Ovary (tissue), 3 donors: ENCODE measurements around the gene SCRN2.

Experiments used
- EP300 ChIP-seq: sonication (generic); formaldehyde crosslinking; IDR thresholded peaks from one replicate; pipeline ENCODE4 v1.6.1; 2017; ENCODE audit warnings: antibody characterized with exemption
- POLR2A ChIP-seq: fragments of 450-650 bp; IDR thresholded peaks from one replicate; pipeline ENCODE4 v1.6.1; 2017; ENCODE audit warnings: antibody characterized with exemption, mild to moderate bottlenecking, moderate library complexity
- TF ChIP-seq, protein P1 (sequence below), 3 donors: fragments of 450-650 bp in 2 of 3; fragments of 200-600 bp in 1 of 3; IDR thresholded peaks; one replicate each; pipeline versions ENCODE4 v1.5.1 to v1.8.0; 2016 to 2022; ENCODE audit warnings: antibody characterized with exemption in 3 of 3, mild to moderate bottlenecking in 1 of 3
- donor health status: DM: no; HTN: no; CAD: no.

- TF ChIP-seq, protein P1, sequence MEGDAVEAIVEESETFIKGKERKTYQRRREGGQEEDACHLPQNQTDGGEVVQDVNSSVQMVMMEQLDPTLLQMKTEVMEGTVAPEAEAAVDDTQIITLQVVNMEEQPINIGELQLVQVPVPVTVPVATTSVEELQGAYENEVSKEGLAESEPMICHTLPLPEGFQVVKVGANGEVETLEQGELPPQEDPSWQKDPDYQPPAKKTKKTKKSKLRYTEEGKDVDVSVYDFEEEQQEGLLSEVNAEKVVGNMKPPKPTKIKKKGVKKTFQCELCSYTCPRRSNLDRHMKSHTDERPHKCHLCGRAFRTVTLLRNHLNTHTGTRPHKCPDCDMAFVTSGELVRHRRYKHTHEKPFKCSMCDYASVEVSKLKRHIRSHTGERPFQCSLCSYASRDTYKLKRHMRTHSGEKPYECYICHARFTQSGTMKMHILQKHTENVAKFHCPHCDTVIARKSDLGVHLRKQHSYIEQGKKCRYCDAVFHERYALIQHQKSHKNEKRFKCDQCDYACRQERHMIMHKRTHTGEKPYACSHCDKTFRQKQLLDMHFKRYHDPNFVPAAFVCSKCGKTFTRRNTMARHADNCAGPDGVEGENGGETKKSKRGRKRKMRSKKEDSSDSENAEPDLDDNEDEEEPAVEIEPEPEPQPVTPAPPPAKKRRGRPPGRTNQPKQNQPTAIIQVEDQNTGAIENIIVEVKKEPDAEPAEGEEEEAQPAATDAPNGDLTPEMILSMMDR (IDR thresholded peaks at IDR 0.05) = no peak
- TF ChIP-seq POLR2A (no peak), EP300 (no peak)
Measured at GRCh38 chr17:47830396-47831002, 10.6 kb downstream of the SCRN2 start.
